ENCODE measurements around the gene MYORG. TPM values are rescaled to one million over a fixed set of nuclear protein-coding genes. Genes with fewer than 3 reads are reported as not detected.

Gene MYORG
- total RNA-seq, 1 experiment from 2014 or later = 0.92 TPM

Other genes with a start within 250 kb of the MYORG start
- gene UBAP1, start 197.9 kb downstream of the MYORG start, total RNA-seq (2014; rRNA removed; shearing (Covaris generic)) = 55.1 and 58.0 TPM in 2 replicates
- gene KIF24, start 47.6 kb downstream of the MYORG start, total RNA-seq (2014; rRNA removed; shearing (Covaris generic)) = 5.2 and 6.2 TPM in 2 replicates
- 27.5 and 50.5 TPM in 2 replicates for gene NUDT2, start 47.3 kb downstream of the MYORG start, total RNA-seq (2014; rRNA removed; shearing (Covaris generic))
- 5.2 TPM in 2 replicates for gene FAM219A, start 81.7 kb upstream of the MYORG start, total RNA-seq (2014; rRNA removed; shearing (Covaris generic))
- gene DNAI1, start 81.9 kb upstream of the MYORG start, total RNA-seq (2014; rRNA removed; shearing (Covaris generic)) = not detected in 2 replicates
- gene ENHO, start 146.1 kb upstream of the MYORG start, total RNA-seq (2014; rRNA removed; shearing (Covaris generic)) = 10.4 and 18.0 TPM in 2 replicates
- 0.78 and 1.0 TPM in 2 replicates for gene CNTFR, start 212.8 kb upstream of the MYORG start, total RNA-seq (2014; rRNA removed; shearing (Covaris generic))
- gene RPP25L, start 235.2 kb upstream of the MYORG start, total RNA-seq (2014; rRNA removed; shearing (Covaris generic)) = 57.9 and 59.4 TPM in 2 replicates
- gene DCTN3, start 243.6 kb upstream of the MYORG start, total RNA-seq (2014; rRNA removed; shearing (Covaris generic)) = 105 and 160 TPM in 2 replicates

All from G401 (cell line).